Nephron (organoid): ENCODE measurements around the gene C8G.

ENCODE experiments used
- H3K27ac Mint-ChIP-seq, 3 experiments: 2 replicates each; pipeline ENCODE4 v1.8.0; 2020; ENCODE audit warnings: mixed read lengths in 3 of 3, mild to moderate bottlenecking in 2 of 3, moderate library complexity in 1 of 3
- H3K27me3 Mint-ChIP-seq: 2 replicates; pipeline ENCODE4 v1.8.0; 2021; ENCODE audit warnings: low read depth, mild to moderate bottlenecking, moderate library complexity, mixed read lengths
- H3K36me3 Mint-ChIP-seq: 2 replicates; pipeline ENCODE4 v1.8.0; 2020; ENCODE audit warnings: low read depth, mixed read lengths
- H3K4me1 Mint-ChIP-seq: 2 replicates; pipeline ENCODE4 v1.8.0; 2020; ENCODE audit warnings: mixed read lengths
- H3K4me3 Mint-ChIP-seq, 3 experiments: 2 replicates each; pipeline ENCODE4 v1.8.0; 2020; ENCODE audit warnings: mild to moderate bottlenecking in 3 of 3, mixed read lengths in 3 of 3, moderate library complexity in 2 of 3
- H3K9me3 Mint-ChIP-seq: 2 replicates; pipeline ENCODE4 v1.8.0; 2020; ENCODE audit warnings: mixed read lengths
- TF ChIP-seq, protein P1 (sequence below), 3 experiments: fragments of 200-600 bp; sonication (generic); IDR thresholded peaks; one replicate each; pipeline ENCODE4 v1.5.0; 2021; ENCODE audit warnings: antibody characterized with exemption in 3 of 3; ENCODE audit not compliant: unreplicated experiment in 3 of 3

The C8G gene

DNA sequence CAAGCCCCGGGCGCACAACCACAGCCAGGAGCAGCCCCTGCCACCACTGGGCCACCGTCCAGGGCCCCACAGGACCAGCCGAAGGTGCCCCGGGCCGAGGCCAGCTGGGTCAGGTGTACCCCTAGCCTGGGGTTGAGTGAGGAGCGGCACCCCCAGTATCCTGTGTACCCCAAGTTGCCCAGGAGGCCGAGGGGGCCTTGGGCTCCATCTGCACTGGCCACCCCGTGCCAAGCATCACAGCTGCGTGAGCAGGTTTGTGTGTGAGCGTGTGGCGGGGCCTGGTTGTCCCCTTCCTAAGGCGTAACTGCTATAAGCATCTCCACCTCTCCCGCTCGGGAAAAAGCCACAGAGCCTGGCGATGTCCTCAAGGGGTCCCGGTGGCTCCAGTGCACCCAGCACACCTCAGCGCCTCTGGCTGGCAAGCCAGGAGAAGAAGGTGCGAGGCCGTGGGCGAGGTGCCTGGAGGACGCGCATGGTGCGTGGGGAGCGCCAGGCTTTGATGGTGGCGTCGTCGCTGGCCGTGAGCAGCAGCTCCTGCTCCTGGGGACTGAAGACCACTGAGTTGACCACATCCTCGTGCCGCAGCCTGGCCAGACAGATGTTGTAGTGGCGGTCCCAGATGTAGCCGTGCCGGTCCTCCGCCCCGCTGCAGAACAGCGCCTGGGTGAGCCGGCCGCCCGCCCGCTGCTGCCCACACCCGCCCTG, 4.4 kb upstream of the C8G start:
- TF ChIP-seq, protein P1, sequence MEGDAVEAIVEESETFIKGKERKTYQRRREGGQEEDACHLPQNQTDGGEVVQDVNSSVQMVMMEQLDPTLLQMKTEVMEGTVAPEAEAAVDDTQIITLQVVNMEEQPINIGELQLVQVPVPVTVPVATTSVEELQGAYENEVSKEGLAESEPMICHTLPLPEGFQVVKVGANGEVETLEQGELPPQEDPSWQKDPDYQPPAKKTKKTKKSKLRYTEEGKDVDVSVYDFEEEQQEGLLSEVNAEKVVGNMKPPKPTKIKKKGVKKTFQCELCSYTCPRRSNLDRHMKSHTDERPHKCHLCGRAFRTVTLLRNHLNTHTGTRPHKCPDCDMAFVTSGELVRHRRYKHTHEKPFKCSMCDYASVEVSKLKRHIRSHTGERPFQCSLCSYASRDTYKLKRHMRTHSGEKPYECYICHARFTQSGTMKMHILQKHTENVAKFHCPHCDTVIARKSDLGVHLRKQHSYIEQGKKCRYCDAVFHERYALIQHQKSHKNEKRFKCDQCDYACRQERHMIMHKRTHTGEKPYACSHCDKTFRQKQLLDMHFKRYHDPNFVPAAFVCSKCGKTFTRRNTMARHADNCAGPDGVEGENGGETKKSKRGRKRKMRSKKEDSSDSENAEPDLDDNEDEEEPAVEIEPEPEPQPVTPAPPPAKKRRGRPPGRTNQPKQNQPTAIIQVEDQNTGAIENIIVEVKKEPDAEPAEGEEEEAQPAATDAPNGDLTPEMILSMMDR (IDR thresholded peaks at IDR 0.05; ENCODE audit: unreplicated experiment in 3 of 3): no peak
- no peak overlapping the region for H3K27ac Mint-ChIP-seq
- H3K27me3 Mint-ChIP-seq: no peaks in the 10 kb centered on the region
- H3K36me3 Mint-ChIP-seq: peaks cover 28% of the 10 kb centered on the region
- H3K4me1 Mint-ChIP-seq: no peaks in the 10 kb centered on the region
- H3K9me3 Mint-ChIP-seq: no peaks in the 10 kb centered on the region
- no peak overlapping the region for H3K4me3 Mint-ChIP-seq

DNA sequence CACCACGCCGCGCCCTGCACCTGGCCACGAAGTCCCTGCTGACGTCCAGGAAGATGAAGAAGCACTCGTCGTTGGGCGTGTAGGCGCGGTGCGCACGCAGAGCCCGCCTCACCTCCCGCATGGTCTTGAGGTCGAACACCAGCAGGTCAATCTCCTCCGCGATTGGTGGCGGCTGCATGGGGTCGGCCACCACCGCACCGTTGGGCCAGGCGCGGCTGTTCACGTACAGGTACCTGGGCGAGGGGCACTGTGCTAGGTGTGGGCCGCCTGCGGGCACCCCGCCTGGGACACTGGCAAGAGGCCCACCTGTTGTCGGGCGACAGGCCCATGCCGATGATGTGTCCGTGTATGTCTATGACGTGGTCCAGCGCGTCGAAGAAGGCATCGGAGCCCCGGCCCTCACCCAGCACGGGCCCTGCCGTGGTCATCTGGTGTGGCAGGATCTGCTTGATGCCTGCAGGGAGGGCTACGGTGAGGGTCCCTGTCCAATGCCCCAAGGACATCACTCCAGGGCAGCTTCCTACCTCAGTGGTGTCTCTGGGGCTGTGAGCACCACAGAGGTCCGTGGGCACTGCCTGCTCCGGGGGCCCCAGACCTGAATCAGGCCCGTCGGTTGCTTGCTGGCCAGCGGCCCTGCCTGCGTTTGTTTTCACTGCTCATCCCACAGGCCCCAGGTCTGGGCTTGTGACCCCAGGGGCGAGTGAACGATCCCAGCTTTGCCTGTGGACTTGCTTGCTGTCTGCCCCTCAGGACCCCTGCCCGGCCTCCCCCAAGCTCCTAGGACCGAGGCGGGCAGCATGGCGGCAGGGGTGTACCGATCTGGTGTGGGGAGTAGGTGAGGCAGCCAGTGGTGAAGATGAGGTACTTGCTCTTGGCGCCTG, 3.6 kb upstream of the C8G start:
- TF ChIP-seq, protein P1 (IDR thresholded peaks at IDR 0.05; ENCODE audit: unreplicated experiment in 3 of 3): no peak
- H3K27me3 Mint-ChIP-seq: no peaks in the 10 kb centered on the region
- no peaks in the 10 kb centered on the region for H3K4me1 Mint-ChIP-seq
- H3K36me3 Mint-ChIP-seq: peaks cover 25% of the 10 kb centered on the region
- H3K27ac Mint-ChIP-seq: no peak overlapping the region
- H3K4me3 Mint-ChIP-seq: no peak overlapping the region
- no peaks in the 10 kb centered on the region for H3K9me3 Mint-ChIP-seq

DNA sequence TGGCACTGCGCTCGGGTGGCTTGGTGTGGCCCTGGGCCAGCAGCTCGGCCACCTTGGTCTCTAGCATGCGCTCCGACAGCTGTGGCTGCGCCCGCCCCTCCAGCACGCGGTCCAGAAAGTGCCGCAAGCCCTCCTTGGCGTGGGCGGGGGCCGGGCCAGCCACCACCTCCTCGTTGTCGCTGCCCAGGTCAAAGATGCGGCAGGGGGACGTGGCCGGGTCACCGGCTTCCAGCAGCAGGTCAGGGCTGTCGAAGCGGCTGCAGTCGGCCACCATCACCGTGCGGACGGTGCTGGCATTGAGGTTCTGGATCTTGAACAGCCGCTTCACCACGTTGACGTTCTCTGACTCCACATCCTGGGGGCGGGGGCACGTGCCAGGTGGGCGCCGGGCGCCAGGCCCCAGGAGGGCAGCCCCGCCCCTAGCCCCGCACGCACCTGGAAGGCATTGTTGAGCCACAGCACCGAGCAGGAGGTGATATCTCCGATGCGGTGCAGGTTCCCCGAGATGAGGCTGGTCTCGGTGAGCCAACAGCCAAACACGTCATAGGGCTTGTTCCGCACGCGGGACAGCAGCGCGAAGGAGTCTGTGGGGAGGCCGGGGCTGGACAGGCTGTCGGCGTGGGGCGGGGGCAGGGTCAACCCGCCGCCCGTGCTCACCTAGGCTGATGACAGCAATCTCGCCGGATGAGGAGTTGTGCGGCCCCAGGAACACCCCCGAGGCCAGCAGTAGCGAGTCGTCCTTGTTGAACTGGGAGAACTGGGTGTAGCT, 2.7 kb upstream of the C8G start:
- TF ChIP-seq, protein P1 (IDR thresholded peaks at IDR 0.05; ENCODE audit: unreplicated experiment in 3 of 3): no peak
- peak overlapping the region; percentile 69 to 72 (median 70) for H3K4me3 Mint-ChIP-seq
- peaks cover 4% of the 10 kb centered on the region for H3K4me1 Mint-ChIP-seq
- H3K27ac Mint-ChIP-seq: no peak overlapping the region
- H3K9me3 Mint-ChIP-seq: no peaks in the 10 kb centered on the region
- H3K27me3 Mint-ChIP-seq: no peaks in the 10 kb centered on the region
- peaks cover 21% of the 10 kb centered on the region for H3K36me3 Mint-ChIP-seq

DNA sequence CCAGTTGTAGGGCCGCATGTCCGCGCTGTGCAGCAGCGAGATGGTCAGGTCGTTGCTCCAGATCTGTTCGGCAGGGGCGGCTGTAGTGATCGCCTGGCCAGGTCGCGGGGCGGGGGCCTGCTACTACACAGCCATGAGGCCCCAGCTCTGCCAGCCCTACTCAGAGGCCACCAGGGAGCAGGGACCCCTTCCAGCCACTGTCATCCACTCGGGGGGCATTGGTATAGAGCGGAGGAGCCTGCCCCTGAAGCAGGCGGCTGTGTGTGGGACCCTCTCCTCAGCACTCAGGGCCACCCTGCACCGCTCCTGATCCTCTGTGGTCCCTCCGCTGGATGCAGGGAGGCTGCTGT, 2.2 kb upstream of the C8G start:
- H3K9me3 Mint-ChIP-seq: no peaks in the 10 kb centered on the region
- H3K36me3 Mint-ChIP-seq: peaks cover 18% of the 10 kb centered on the region
- H3K4me3 Mint-ChIP-seq: peak overlapping the region; percentile 69 to 72 (median 70)
- peaks cover 5% of the 10 kb centered on the region for H3K4me1 Mint-ChIP-seq
- TF ChIP-seq, protein P1 (IDR thresholded peaks at IDR 0.05; ENCODE audit: unreplicated experiment in 3 of 3): no peak
- H3K27ac Mint-ChIP-seq: no peak overlapping the region
- no peaks in the 10 kb centered on the region for H3K27me3 Mint-ChIP-seq

DNA sequence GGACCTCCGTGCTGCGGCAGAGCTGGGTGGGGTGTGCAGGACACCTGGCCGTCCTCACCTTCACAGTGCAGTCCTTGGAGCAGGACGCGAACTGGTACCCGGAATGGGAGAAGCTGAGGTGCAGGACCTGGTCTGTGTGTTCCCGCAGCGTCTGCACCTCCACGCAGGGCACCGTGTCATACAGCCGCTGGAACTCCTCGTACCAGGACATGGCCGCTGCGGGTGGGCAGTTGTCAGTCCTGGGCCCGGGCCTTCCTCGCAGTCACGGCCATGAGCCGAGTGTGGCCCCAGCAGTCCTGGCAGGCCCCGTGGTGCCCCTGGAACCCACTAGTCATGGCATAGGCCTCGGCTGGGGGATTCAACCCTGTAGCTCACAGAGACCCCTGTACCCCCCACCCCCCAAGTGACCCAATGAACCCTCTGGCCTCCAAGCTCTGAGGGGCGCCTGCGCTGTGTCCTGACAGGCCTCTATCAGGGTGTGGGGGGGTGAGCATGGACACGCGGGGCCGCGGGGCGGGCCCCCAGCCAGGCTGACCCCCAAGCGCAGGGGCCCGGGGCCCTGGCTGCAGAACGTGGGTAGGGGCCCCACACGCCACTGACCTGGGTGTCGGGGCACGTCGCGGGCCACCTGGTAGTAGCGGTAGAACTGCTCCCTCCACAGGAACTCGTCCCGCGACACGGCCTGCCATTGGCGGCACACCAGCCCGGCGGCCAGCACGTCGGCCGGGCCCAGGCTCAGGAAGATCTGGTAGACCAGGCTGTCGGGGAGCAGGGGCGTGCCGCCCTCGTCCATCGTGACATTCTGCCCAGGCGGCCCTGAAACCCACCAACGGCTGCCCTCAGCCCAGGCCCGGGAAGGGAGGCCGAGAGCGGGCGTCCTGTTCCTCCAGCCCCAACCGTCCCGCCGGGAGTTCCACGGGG, 1.5 kb upstream of the C8G start:
- no peaks in the 10 kb centered on the region for H3K9me3 Mint-ChIP-seq
- TF ChIP-seq, protein P1 (IDR thresholded peaks at IDR 0.05; ENCODE audit: unreplicated experiment in 3 of 3): no peak
- peak overlapping the region; percentile 77 to 83 (median 81) for H3K4me3 Mint-ChIP-seq
- H3K4me1 Mint-ChIP-seq: peaks cover 9% of the 10 kb centered on the region
- H3K27me3 Mint-ChIP-seq: peaks cover 4% of the 10 kb centered on the region
- no peak overlapping the region for H3K27ac Mint-ChIP-seq
- peaks cover 15% of the 10 kb centered on the region for H3K36me3 Mint-ChIP-seq
